ENCODE measurements around the gene HCK.
A peak's percentile ranks its signal among the peaks of the same experiment; 100 is the strongest.
"Not testable (repeated sequence)": the region's sequence is repeated elsewhere in the genome, so short reads cannot be mapped to it uniquely, and the experiment has no call there.

HCK gene

DNA sequence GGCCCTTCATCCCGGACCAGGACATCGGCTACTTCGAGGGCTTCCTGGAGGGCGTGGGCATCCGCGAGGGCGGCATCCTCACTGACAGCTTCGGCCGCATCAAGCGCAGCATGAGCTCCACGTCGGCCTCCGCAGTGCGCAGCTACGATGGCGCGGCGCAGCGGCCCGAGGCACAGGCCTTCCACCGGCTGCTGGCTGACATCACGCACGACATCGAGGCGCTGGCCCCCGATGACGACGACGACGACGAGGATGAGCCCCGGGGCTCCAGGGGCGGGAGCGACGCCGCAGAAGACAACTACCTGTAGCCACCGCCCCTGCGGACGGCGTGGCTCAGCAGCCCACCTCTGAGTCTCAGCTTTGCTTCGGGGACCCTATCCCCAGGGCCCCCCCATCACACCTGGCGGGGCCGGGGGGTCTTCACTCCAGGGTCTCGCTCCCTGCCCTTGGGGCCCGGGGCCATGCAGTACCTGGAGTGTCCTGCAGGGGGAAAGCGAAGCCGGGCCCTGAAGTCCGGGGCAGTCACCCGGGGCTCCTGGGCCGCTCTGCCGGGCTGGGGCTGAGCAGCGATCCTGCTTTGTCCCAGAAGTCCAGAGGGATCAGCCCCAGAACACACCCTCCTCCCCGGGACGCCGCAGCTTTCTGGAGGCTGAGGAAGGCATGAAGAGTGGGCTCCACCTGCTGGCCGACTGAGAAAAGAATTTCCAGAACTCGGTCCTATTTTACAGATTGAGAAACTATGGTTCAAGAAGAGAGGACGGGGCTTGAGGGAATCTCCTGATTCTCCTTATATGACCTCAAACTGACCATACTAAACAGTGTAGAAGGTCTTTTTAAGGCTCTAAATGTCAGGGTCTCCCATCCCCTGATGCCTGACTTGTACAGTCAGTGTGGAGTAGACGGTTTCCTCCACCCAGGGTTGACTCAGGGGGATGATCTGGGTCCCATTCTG is 20.8 kb upstream of the HCK start:
- H3K4me1 Mint-ChIP-seq: peaks cover 6% of the 10 kb centered on the region
- TF ChIP-seq, protein P1, sequence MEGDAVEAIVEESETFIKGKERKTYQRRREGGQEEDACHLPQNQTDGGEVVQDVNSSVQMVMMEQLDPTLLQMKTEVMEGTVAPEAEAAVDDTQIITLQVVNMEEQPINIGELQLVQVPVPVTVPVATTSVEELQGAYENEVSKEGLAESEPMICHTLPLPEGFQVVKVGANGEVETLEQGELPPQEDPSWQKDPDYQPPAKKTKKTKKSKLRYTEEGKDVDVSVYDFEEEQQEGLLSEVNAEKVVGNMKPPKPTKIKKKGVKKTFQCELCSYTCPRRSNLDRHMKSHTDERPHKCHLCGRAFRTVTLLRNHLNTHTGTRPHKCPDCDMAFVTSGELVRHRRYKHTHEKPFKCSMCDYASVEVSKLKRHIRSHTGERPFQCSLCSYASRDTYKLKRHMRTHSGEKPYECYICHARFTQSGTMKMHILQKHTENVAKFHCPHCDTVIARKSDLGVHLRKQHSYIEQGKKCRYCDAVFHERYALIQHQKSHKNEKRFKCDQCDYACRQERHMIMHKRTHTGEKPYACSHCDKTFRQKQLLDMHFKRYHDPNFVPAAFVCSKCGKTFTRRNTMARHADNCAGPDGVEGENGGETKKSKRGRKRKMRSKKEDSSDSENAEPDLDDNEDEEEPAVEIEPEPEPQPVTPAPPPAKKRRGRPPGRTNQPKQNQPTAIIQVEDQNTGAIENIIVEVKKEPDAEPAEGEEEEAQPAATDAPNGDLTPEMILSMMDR (IDR thresholded peaks at IDR 0.05; ENCODE audit: unreplicated experiment in 3 of 3): peak; percentile 97 to 99 (median 99)
- no peaks in the 10 kb centered on the region for H3K36me3 Mint-ChIP-seq (ENCODE audit: low read depth)
- no peaks in the 10 kb centered on the region for H3K9me3 Mint-ChIP-seq
- no peak overlapping the region for H3K27ac Mint-ChIP-seq
- peaks cover 28% of the 10 kb centered on the region for H3K27me3 Mint-ChIP-seq (ENCODE audit: low read depth)
- peak overlapping the region in 1 of 3 experiments; percentile 29 for H3K4me3 Mint-ChIP-seq

- TF ChIP-seq, protein P1 (IDR thresholded peaks at IDR 0.05; ENCODE audit: unreplicated experiment in 3 of 3): no peak
- peaks cover 6% of the 10 kb centered on the region for H3K4me1 Mint-ChIP-seq
- H3K27ac Mint-ChIP-seq: no peak overlapping the region
- H3K9me3 Mint-ChIP-seq: no peaks in the 10 kb centered on the region
- H3K4me3 Mint-ChIP-seq: no peak overlapping the region
- H3K27me3 Mint-ChIP-seq (ENCODE audit: low read depth): peaks cover 40% of the 10 kb centered on the region
- no peaks in the 10 kb centered on the region for H3K36me3 Mint-ChIP-seq (ENCODE audit: low read depth)
Measured at GRCh38 chr20:32033316-32033715, 18.7 kb upstream of the HCK start.

- H3K27me3 Mint-ChIP-seq (ENCODE audit: low read depth): peaks cover 40% of the 10 kb centered on the region
- H3K9me3 Mint-ChIP-seq; H3K4me1 Mint-ChIP-seq; H3K27ac Mint-ChIP-seq; H3K4me3 Mint-ChIP-seq; H3K36me3 Mint-ChIP-seq (ENCODE audit: low read depth): not testable (repeated sequence)
Measured at GRCh38 chr20:32033721-32034120, 18.3 kb upstream of the HCK start.

- no peaks in the 10 kb centered on the region for H3K9me3 Mint-ChIP-seq
- H3K36me3 Mint-ChIP-seq (ENCODE audit: low read depth): no peaks in the 10 kb centered on the region
- H3K4me1 Mint-ChIP-seq: no peaks in the 10 kb centered on the region
- peaks cover 40% of the 10 kb centered on the region for H3K27me3 Mint-ChIP-seq (ENCODE audit: low read depth)
- H3K27ac Mint-ChIP-seq: no peak overlapping the region
- no peak overlapping the region for H3K4me3 Mint-ChIP-seq
- TF ChIP-seq, protein P1 (IDR thresholded peaks at IDR 0.05; ENCODE audit: unreplicated experiment in 3 of 3): no peak
Measured at GRCh38 chr20:32034581-32035425, 17.2 kb upstream of the HCK start.

GRCh38 chr20:32035426-32035779 is 16.6 kb upstream of the HCK start:
- Mint-ChIP-seq H3K27ac (no peak overlapping the region), H3K4me3 (no peak overlapping the region), H3K4me1 (no peaks in the 10 kb centered on the region), H3K36me3 (ENCODE audit: low read depth) (no peaks in the 10 kb centered on the region), H3K9me3 (no peaks in the 10 kb centered on the region), H3K27me3 (ENCODE audit: low read depth) (peaks cover 36% of the 10 kb centered on the region)
- TF ChIP-seq, protein P1 (IDR thresholded peaks at IDR 0.05; ENCODE audit: unreplicated experiment in 3 of 3): no peak

- H3K9me3 Mint-ChIP-seq: no peaks in the 10 kb centered on the region
- no peak overlapping the region for H3K27ac Mint-ChIP-seq
- H3K4me3 Mint-ChIP-seq: no peak overlapping the region
- TF ChIP-seq, protein P1 (IDR thresholded peaks at IDR 0.05; ENCODE audit: unreplicated experiment in 3 of 3): no peak
- peaks cover 36% of the 10 kb centered on the region for H3K27me3 Mint-ChIP-seq (ENCODE audit: low read depth)
- H3K36me3 Mint-ChIP-seq (ENCODE audit: low read depth): no peaks in the 10 kb centered on the region
- peaks cover 5% of the 10 kb centered on the region for H3K4me1 Mint-ChIP-seq
Measured at GRCh38 chr20:32036252-32036651, 15.8 kb upstream of the HCK start.
